ENCODE results near the gene THAP12. TPM values are rescaled to one million over a fixed set of nuclear protein-coding genes. Genes with fewer than 3 reads are reported as not detected.

Gene THAP12, protein sequence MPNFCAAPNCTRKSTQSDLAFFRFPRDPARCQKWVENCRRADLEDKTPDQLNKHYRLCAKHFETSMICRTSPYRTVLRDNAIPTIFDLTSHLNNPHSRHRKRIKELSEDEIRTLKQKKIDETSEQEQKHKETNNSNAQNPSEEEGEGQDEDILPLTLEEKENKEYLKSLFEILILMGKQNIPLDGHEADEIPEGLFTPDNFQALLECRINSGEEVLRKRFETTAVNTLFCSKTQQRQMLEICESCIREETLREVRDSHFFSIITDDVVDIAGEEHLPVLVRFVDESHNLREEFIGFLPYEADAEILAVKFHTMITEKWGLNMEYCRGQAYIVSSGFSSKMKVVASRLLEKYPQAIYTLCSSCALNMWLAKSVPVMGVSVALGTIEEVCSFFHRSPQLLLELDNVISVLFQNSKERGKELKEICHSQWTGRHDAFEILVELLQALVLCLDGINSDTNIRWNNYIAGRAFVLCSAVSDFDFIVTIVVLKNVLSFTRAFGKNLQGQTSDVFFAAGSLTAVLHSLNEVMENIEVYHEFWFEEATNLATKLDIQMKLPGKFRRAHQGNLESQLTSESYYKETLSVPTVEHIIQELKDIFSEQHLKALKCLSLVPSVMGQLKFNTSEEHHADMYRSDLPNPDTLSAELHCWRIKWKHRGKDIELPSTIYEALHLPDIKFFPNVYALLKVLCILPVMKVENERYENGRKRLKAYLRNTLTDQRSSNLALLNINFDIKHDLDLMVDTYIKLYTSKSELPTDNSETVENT
- 15.5 and 31.8 TPM in 2 replicates for polyA plus RNA-seq (2011; rRNA removed)
- 8.1 and 10.3 TPM in 2 replicates for polyA minus RNA-seq (2011; rRNA and poly(A)+ RNA removed)

DNA sequence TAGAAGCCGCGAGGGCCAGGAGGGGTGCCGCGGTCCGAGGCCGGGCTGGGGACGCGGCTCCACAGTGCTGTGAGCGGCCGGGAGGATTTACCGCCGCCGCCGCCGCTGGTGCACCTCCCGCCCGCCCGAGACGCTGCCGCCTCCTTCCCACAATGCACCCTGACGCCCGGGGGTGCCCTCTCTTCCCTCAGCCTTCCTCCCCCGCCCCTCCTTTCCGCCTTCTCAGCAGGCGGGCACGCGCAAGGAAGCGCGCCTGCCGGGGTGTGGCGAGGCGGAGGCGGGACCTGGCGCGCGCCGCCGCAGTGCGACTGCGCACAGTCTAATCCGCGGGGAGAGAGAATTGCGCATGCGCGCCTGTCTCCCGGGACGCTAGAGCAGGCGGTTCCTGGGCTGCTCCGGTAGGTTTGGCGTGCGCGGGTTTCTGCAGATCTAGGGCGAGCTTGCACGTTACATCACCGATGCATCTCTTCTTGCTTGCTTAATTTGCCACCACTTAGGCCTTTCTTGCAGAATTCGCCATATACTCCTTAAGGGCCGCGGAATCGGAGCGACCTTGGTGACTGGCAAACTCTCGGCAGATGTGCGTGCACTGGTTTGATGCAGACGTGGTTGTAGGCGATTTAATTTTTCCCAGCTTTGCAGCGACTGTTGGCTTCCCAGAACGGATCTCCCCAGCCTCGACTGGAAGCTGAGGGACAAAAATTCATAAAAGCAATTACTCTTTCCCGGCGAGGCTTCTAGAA, at the start of gene THAP12, which contains the start of gene GVQW3:
TSS of gene THAP12 (minus strand) at position 156 of the 743 bp plus-strand sequence. CDS start 296 bp downstream, outside the sequence.
TSS of gene GVQW3 (plus strand) at position 347 of the 743 bp plus-strand sequence. CDS start 506 bp downstream, outside the sequence.
- H3K4me3 ChIP-seq (ENCODE audit: low read depth, low read length) = peak within 1 kb of the TSS; percentile 62
- CTCF ChIA-PET = interaction anchor here (1.3 to 1.5 kb wide), 3 partner anchors 11 to 299 kb away, joined by 3 to 4 read pairs (median 3); no protein-coding TSS in a partner anchor
- H3K27me3 ChIP-seq (ENCODE audit: control insufficient read depth, insufficient read depth, low read length) = no peaks in the 10 kb centered on the region
- TF ChIP-seq, protein P1, sequence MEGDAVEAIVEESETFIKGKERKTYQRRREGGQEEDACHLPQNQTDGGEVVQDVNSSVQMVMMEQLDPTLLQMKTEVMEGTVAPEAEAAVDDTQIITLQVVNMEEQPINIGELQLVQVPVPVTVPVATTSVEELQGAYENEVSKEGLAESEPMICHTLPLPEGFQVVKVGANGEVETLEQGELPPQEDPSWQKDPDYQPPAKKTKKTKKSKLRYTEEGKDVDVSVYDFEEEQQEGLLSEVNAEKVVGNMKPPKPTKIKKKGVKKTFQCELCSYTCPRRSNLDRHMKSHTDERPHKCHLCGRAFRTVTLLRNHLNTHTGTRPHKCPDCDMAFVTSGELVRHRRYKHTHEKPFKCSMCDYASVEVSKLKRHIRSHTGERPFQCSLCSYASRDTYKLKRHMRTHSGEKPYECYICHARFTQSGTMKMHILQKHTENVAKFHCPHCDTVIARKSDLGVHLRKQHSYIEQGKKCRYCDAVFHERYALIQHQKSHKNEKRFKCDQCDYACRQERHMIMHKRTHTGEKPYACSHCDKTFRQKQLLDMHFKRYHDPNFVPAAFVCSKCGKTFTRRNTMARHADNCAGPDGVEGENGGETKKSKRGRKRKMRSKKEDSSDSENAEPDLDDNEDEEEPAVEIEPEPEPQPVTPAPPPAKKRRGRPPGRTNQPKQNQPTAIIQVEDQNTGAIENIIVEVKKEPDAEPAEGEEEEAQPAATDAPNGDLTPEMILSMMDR (IDR thresholded peaks at IDR 0.05; ENCODE audit: insufficient read depth, low read depth, low read length) = no peak
- POLR2A ChIA-PET = interaction anchor here (0.5 kb wide), 1 partner anchor 150 kb away, joined by 3 read pairs; no protein-coding TSS in a partner anchor
- DNase-seq (ENCODE audit: low read depth) = peak; percentile 87
- H3K36me3 ChIP-seq (ENCODE audit: control insufficient read depth, insufficient read depth, low read length) = no peaks in the 10 kb centered on the region

DNA sequence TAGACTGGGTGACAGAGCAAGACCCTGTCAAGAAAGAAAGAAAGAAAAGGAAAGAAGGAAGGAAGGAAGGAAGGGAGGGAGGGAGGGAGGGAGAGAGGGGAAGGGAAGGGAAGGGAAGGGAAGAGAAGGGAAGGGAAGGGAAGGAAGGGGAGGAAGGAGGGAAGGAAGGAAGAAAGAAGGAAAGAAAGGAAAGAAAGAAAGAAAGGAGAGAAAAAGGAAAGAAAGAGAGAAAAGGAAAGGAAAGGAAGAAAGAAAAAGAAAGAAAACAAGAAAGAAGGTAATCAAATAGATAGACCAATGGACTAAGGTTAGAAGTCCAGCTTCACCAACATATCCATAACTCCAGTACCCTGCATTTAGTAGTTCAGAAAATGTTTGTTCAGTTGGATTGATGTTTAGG, 45.7 kb upstream of the THAP12 start:
- H3K36me3 ChIP-seq (ENCODE audit: control insufficient read depth, insufficient read depth, low read length) = no peaks in the 10 kb centered on the region
- no peak overlapping the region for H3K4me3 ChIP-seq (ENCODE audit: low read depth, low read length)
- TF ChIP-seq, protein P1 (IDR thresholded peaks at IDR 0.05; ENCODE audit: insufficient read depth, low read depth, low read length) = no peak
- CTCF ChIA-PET = no interaction called here
- no peak for DNase-seq (ENCODE audit: low read depth)
- POLR2A ChIA-PET = no interaction called here
- H3K27me3 ChIP-seq (ENCODE audit: control insufficient read depth, insufficient read depth, low read length) = peaks cover 8% of the 10 kb centered on the region

DNA sequence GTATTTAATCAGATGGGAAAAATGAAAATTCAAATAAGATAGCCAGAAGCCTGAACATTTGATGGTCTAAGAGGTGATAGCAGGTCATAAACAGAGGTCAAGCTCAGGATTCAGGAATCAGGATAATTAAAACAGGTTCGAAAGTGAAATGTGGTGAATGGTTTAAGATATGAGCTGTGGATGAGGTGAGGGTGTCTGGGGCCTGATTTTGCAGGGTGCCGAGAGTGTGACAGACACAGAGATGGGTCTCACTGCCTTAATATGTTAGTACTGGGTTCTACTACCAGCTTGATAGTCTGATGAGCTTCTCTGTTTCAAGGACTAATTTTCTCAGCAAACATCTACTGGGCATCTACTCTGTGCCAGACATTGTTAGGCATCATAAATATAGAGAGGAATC, 44.0 kb upstream of the THAP12 start:
- POLR2A ChIA-PET = no interaction called here
- H3K36me3 ChIP-seq (ENCODE audit: control insufficient read depth, insufficient read depth, low read length) = no peaks in the 10 kb centered on the region
- DNase-seq (ENCODE audit: low read depth) = no peak
- CTCF ChIA-PET = interaction anchor here (0.7 kb wide), 1 partner anchor 20 kb away, joined by 3 read pairs; no protein-coding TSS in a partner anchor
- TF ChIP-seq, protein P1 (IDR thresholded peaks at IDR 0.05; ENCODE audit: insufficient read depth, low read depth, low read length) = no peak
- H3K27me3 ChIP-seq (ENCODE audit: control insufficient read depth, insufficient read depth, low read length) = peaks cover 10% of the 10 kb centered on the region
- H3K4me3 ChIP-seq (ENCODE audit: low read depth, low read length) = no peak overlapping the region

DNA sequence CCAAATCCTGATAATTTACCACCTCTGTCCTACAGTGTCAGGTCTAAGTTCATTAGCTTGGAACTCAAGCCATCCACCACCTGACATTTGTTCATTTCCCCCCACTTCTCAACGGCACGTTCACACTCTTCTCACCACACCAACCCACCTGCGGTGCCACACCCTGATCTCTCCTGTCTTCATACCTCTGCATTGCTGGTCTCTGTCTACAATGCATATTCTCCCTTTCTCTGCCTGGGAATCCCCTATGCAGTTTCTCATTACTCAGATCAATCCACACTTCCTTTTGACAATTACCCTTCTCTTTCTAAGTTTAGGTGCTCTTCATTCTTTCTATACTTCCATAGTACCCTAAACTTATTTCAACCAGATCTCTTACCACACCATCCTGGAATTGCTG, 43.4 kb upstream of the THAP12 start:
- Histone ChIP-seq H3K36me3 (ENCODE audit: control insufficient read depth, insufficient read depth, low read length) (no peaks in the 10 kb centered on the region), H3K27me3 (ENCODE audit: control insufficient read depth, insufficient read depth, low read length) (peaks cover 10% of the 10 kb centered on the region), H3K4me3 (ENCODE audit: low read depth, low read length) (no peak overlapping the region)
- TF ChIP-seq, protein P1 (IDR thresholded peaks at IDR 0.05; ENCODE audit: insufficient read depth, low read depth, low read length) = no peak
- ChIA-PET CTCF (no interaction called here), POLR2A (no interaction called here)
- no peak for DNase-seq (ENCODE audit: low read depth)

Data from BJ (cell line).